CD4-positive, alpha-beta T cell treated with Interferon gamma for 1 hour (primary cell): ENCODE measurements around the gene ROBO2.

ENCODE experiments used
- DNase-seq: peaks from one replicate; pipeline ENCODE4 v3.0.0-alpha.2; 2020

ROBO2 gene

GRCh38 chr3:77039606-77040171 lies at the start of gene ROBO2:
Gene ROBO2 (plus strand): TSS chr3:77040099. CDS start chr3:77040786, 687 bp downstream.
- no peak for DNase-seq

GRCh38 chr3:76990606-76991005 lies 49.3 kb upstream of the ROBO2 start:
- DNase-seq, result no peak

- no peak for DNase-seq
Observed at GRCh38 chr3:76991165-76991564, 48.7 kb upstream of the ROBO2 start.

- no peak for DNase-seq
Observed at GRCh38 chr3:76997733-76998132, 42.2 kb upstream of the ROBO2 start.

- no peak for DNase-seq
Observed at GRCh38 chr3:76998555-76998954, 41.3 kb upstream of the ROBO2 start.

- no peak for DNase-seq
Observed at GRCh38 chr3:77001062-77001701, 38.7 kb upstream of the ROBO2 start.

- no peak for DNase-seq
Observed at GRCh38 chr3:77014226-77014625, 25.7 kb upstream of the ROBO2 start.

GRCh38 chr3:77025471-77025870 lies 14.4 kb upstream of the ROBO2 start:
- no peak for DNase-seq

- DNase-seq, result no peak
Observed at GRCh38 chr3:77026904-77027634, 12.8 kb upstream of the ROBO2 start.

GRCh38 chr3:77028005-77028404 lies 11.9 kb upstream of the ROBO2 start:
- DNase-seq, result no peak

- DNase-seq, result no peak
Observed at GRCh38 chr3:77038468-77038929, 1.4 kb upstream of the ROBO2 start.

GRCh38 chr3:77038930-77039605 lies 831 bp upstream of the ROBO2 start:
- DNase-seq, result no peak

GRCh38 chr3:77040216-77040615 lies 317 bp downstream of the ROBO2 start:
- no peak for DNase-seq

- no peak for DNase-seq
Observed at GRCh38 chr3:77040926-77041722, 1.2 kb downstream of the ROBO2 start.

GRCh38 chr3:77041811-77042210 lies 1.9 kb downstream of the ROBO2 start:
- DNase-seq, result no peak

- DNase-seq, result no peak
Observed at GRCh38 chr3:77042343-77042742, 2.4 kb downstream of the ROBO2 start.

- DNase-seq, result no peak
Observed at GRCh38 chr3:77042882-77043281, 3.0 kb downstream of the ROBO2 start.

- DNase-seq, result no peak
Observed at GRCh38 chr3:77045686-77046085, 5.8 kb downstream of the ROBO2 start.

- no peak for DNase-seq
Observed at GRCh38 chr3:77048186-77048585, 8.3 kb downstream of the ROBO2 start.

- no peak for DNase-seq
Observed at GRCh38 chr3:77051591-77051990, 11.7 kb downstream of the ROBO2 start.

GRCh38 chr3:77052051-77052501 lies 12.2 kb downstream of the ROBO2 start:
- DNase-seq, result no peak
